ENCODE results near the gene CADPS2.

DNA sequence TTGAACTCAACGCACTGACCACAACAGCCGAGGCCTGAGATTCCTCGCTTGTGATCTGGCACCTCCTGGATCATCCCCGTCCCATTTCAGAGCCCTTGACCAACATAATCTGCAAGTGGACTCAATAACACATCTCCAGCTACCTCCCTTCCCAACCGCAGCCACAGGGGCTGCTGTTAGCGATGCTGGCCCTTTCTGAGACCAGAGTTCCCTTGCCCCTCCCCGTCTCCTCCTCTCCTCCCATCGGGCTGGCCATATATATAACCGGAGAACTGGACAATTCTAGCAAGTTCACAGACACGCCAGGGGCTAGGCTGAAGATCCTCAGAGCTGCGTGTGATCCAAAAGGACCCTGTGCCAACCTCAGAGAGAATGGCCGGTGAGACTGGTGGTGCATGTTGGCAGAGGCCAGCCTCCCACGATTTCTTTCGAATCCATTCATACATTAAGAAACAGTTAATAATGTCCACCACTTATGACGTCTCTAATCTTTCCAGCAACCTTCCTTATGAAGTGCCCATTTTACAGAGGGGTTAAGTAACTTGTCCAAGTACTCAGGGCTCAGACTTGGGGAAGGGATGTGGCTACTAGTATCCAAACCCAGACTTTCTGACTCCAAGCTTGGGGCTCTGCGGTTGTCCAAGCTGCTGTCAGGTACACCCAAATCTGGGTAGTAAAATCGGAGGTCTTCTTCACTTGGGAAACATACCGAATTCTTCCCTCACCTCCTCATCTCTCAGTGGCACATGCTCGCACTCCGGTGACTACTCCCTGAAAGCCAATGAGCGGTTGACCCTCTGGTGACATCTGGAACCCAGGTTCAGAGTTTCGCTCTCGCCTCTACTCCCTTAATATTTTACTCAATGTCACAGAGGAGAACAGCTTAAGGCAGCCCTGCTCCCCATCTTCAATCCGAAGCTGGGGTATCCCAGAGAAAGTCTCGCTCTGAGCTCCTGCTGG is 570.5 kb downstream of the CADPS2 start:
- TF ChIP-seq TAF1 (IDR thresholded peaks at IDR 0.05; ENCODE audit: borderline replicate concordance, low read depth, low read length) (no peak), POLR2A (IDR thresholded peaks at IDR 0.05; ENCODE audit: low read depth, low read length) (no peak)
